ENCODE data around the gene ZNF652.
"Not testable (repeated sequence)": the region's sequence is repeated elsewhere in the genome, so short reads cannot be mapped to it uniquely, and the experiment has no call there.

ZNF652 gene

GRCh38 chr17:49369089-49369488 is 7.0 kb upstream of the ZNF652 start:
- H3K4me3 ChIP-seq (ENCODE audit: control insufficient read depth, low read depth, low read length) = no peak overlapping the region
- no peak for DNase-seq (ENCODE audit: low read depth)
- TF ChIP-seq CTCF (conservative IDR thresholded peaks at IDR 0.05; ENCODE audit: control insufficient read depth, insufficient read depth, low read depth, low read length) = no peak

- H3K4me3 ChIP-seq (ENCODE audit: control insufficient read depth, low read depth, low read length) = no peak overlapping the region
- no peak for TF ChIP-seq CTCF (conservative IDR thresholded peaks at IDR 0.05; ENCODE audit: control insufficient read depth, insufficient read depth, low read depth, low read length)
- peak; percentile 22 for DNase-seq (ENCODE audit: low read depth)
Observed at GRCh38 chr17:49365667-49366066, 3.6 kb upstream of the ZNF652 start.

GRCh38 chr17:49365126-49365525 is 3.1 kb upstream of the ZNF652 start:
- DNase-seq (ENCODE audit: low read depth); H3K4me3 ChIP-seq (ENCODE audit: control insufficient read depth, low read depth, low read length): not testable (repeated sequence)

- H3K4me3 ChIP-seq (ENCODE audit: control insufficient read depth, low read depth, low read length) = no peak overlapping the region
- DNase-seq (ENCODE audit: low read depth) = no peak
- TF ChIP-seq CTCF (conservative IDR thresholded peaks at IDR 0.05; ENCODE audit: control insufficient read depth, insufficient read depth, low read depth, low read length) = no peak
Observed at GRCh38 chr17:49364119-49364518, 2.1 kb upstream of the ZNF652 start.

- TF ChIP-seq CTCF (conservative IDR thresholded peaks at IDR 0.05; ENCODE audit: control insufficient read depth, insufficient read depth, low read depth, low read length) = no peak
- H3K4me3 ChIP-seq (ENCODE audit: control insufficient read depth, low read depth, low read length) = no peak overlapping the region
- no peak for DNase-seq (ENCODE audit: low read depth)
Observed at GRCh38 chr17:49363251-49363650, 1.2 kb upstream of the ZNF652 start.

- DNase-seq (ENCODE audit: low read depth) = no peak
- peak overlapping the region; percentile 60 for H3K4me3 ChIP-seq (ENCODE audit: control insufficient read depth, low read depth, low read length)
- TF ChIP-seq CTCF (conservative IDR thresholded peaks at IDR 0.05; ENCODE audit: control insufficient read depth, insufficient read depth, low read depth, low read length) = no peak
Observed at GRCh38 chr17:49362723-49363117, 670 bp upstream of the ZNF652 start.

GRCh38 chr17:49361129-49361901 is 735 bp downstream of the ZNF652 start:
- no peak for TF ChIP-seq CTCF (conservative IDR thresholded peaks at IDR 0.05; ENCODE audit: control insufficient read depth, insufficient read depth, low read depth, low read length)
- peak overlapping the region; percentile 86 for H3K4me3 ChIP-seq (ENCODE audit: control insufficient read depth, low read depth, low read length)
- peak; percentile 37 for DNase-seq (ENCODE audit: low read depth)

All from fibroblast of mammary gland (primary cell).